Neuronal stem cell (in vitro differentiated cells): ENCODE measurements around the gene SS18L1.
A peak's percentile ranks its signal among the peaks of the same experiment; 100 is the strongest.

ENCODE experiments used
- DNase-seq: peaks from one replicate; pipeline ENCODE4 v3.0.0-alpha.2; 2013; ENCODE audit warnings: low spot score
- H2AFZ ChIP-seq: one replicate; pipeline ENCODE4 v1.6.1; 2013; ENCODE audit warnings: mild to moderate bottlenecking, low read length, inconsistent platforms
- H2AK5ac ChIP-seq: 2 replicates; pipeline ENCODE4 v1.6.1; 2013; ENCODE audit warnings: low read depth, mild to moderate bottlenecking, inconsistent platforms, low read length, moderate library complexity, mixed read lengths
- H2BK120ac ChIP-seq: 2 replicates; pipeline ENCODE4 v1.6.1; 2013; ENCODE audit warnings: low read depth, mild to moderate bottlenecking, inconsistent platforms, low read length, moderate library complexity, mixed read lengths
- H2BK12ac ChIP-seq: one replicate; pipeline ENCODE4 v1.6.1; 2013; ENCODE audit warnings: low read length, inconsistent platforms
- H2BK15ac ChIP-seq: 2 replicates; pipeline ENCODE4 v1.6.1; 2013; ENCODE audit warnings: mild to moderate bottlenecking, low read length, inconsistent platforms, mixed read lengths
- H2BK5ac ChIP-seq: one replicate; pipeline ENCODE4 v1.6.1; 2013; ENCODE audit warnings: inconsistent platforms, mild to moderate bottlenecking, low read length, moderate library complexity
- H3K14ac ChIP-seq: one replicate; pipeline ENCODE4 v1.6.1; 2013; ENCODE audit warnings: low read length, inconsistent platforms
- H3K18ac ChIP-seq: 2 replicates; pipeline ENCODE4 v1.6.1; 2013; ENCODE audit warnings: low read length, inconsistent platforms
- H3K23ac ChIP-seq: 2 replicates; pipeline ENCODE4 v1.6.1; 2013; ENCODE audit warnings: low read depth, mild to moderate bottlenecking, mixed read lengths, low read length, inconsistent platforms; ENCODE audit not compliant: poor library complexity
- H3K27ac ChIP-seq: replicated peaks from 3 replicates; pipeline ENCODE4 v1.5.1; 2013; ENCODE audit warnings: low read length, inconsistent platforms
- H3K27me3 ChIP-seq, 3 experiments: 2 replicates each; pipeline ENCODE4 v1.6.1; 2013; ENCODE audit warnings: low read length in 3 of 3, mild to moderate bottlenecking in 2 of 3, inconsistent platforms in 1 of 3, low read depth in 1 of 3, mixed read lengths in 1 of 3, moderate library complexity in 1 of 3; ENCODE audit not compliant: control insufficient read depth in 3 of 3, insufficient read depth in 3 of 3
- H3K36me3 ChIP-seq, 2 donors: replicated peaks in 1 of 2; 2 replicates each; pipeline ENCODE4 v1.6.1; 2013; ENCODE audit warnings: low read length in 2 of 2; ENCODE audit not compliant: control insufficient read depth in 2 of 2, insufficient read depth in 2 of 2
- H3K4ac ChIP-seq: 2 replicates; pipeline ENCODE4 v1.6.1; 2013; ENCODE audit warnings: inconsistent platforms, mild to moderate bottlenecking, low read length, moderate library complexity
- H3K4me1 ChIP-seq, 2 donors: 1 replicate in 1 of 2; 2 replicates in 1 of 2; pipeline ENCODE4 v1.6.1; 2013; ENCODE audit warnings: low read length in 2 of 2, low read depth in 1 of 2; ENCODE audit not compliant: control insufficient read depth in 2 of 2, insufficient read depth in 1 of 2
- H3K4me2 ChIP-seq: one replicate; pipeline ENCODE4 v1.6.1; 2013; ENCODE audit warnings: mild to moderate bottlenecking, low read length, inconsistent platforms; ENCODE audit not compliant: insufficient read depth, poor library complexity, severe bottlenecking
- H3K4me3 ChIP-seq, 2 donors: 2 replicates each; pipeline ENCODE4 v1.5.1; 2013; ENCODE audit warnings: low read length in 2 of 2, mild to moderate bottlenecking in 2 of 2, inconsistent platforms in 1 of 2, moderate library complexity in 1 of 2
- H3K79me1 ChIP-seq: one replicate; pipeline ENCODE4 v1.6.1; 2013; ENCODE audit warnings: low read depth, mild to moderate bottlenecking, inconsistent platforms, low read length, moderate library complexity
- H3K9ac ChIP-seq: one replicate; pipeline ENCODE4 v1.6.1; 2013; ENCODE audit warnings: mild to moderate bottlenecking, low read depth, low read length, inconsistent platforms; ENCODE audit not compliant: poor library complexity
- H3K9me3 ChIP-seq, 2 donors: replicated peaks in 1 of 2; 2 replicates each; pipeline versions ENCODE3 to v1.6.1; 2013; ENCODE audit warnings: low read length in 2 of 2, mild to moderate bottlenecking in 2 of 2, inconsistent platforms in 1 of 2, low read depth in 1 of 2, mixed read lengths in 1 of 2, moderate library complexity in 1 of 2; ENCODE audit not compliant: control insufficient read depth in 2 of 2, insufficient read depth in 1 of 2
- H4K8ac ChIP-seq: one replicate; pipeline ENCODE4 v1.6.1; 2013; ENCODE audit warnings: low read depth, mild to moderate bottlenecking, inconsistent platforms, low read length, moderate library complexity
- H4K91ac ChIP-seq: one replicate; pipeline ENCODE4 v1.6.1; 2013; ENCODE audit warnings: low read length, low read depth, mild to moderate bottlenecking, inconsistent platforms; ENCODE audit not compliant: poor library complexity
- WGBS, 2 donors: extraction: QIAGEN DNeasy Blood & Tissue Kit; methylation state at CpG; one replicate each; pipeline ENCODE4 v1.1.7; 2013; ENCODE audit warnings: missing lambda C conversion rate in 2 of 2, mixed read lengths in 1 of 2; ENCODE audit not compliant: insufficient read length in 2 of 2, insufficient replicate concordance in 1 of 2; ENCODE audit errors: extremely low coverage in 2 of 2; 5-methylcytosine and 5-hydroxymethylcytosine counted together

Gene SS18L1

GRCh38 chr20:62162765-62163484 lies 19.4 kb downstream of the SS18L1 start:
- Histone ChIP-seq H2BK12ac (no peak overlapping the region), H3K4me3 (no peak overlapping the region)

GRCh38 chr20:62163485-62163865 lies 19.9 kb downstream of the SS18L1 start:
- no peak overlapping the region for H3K9ac ChIP-seq
- H2BK120ac ChIP-seq, result no peak overlapping the region
- H4K91ac ChIP-seq, result no peak overlapping the region
- no peaks in the 10 kb centered on the region for H3K9me3 ChIP-seq
- H3K23ac ChIP-seq, result no peak overlapping the region
- H3K4me3 ChIP-seq, result no peak overlapping the region
- no peak overlapping the region for H2BK12ac ChIP-seq
- DNase-seq, result no peak
- WGBS, 2 donors, result no CpG with 5 or more reads among the region's 25 CpGs
- no peak overlapping the region for H2BK15ac ChIP-seq
- peaks cover 13% of the 10 kb centered on the region for H3K79me1 ChIP-seq
- no peak overlapping the region for H3K27ac ChIP-seq
- H2AFZ ChIP-seq, result no peak overlapping the region
- H3K18ac ChIP-seq, result no peak overlapping the region
- no peak overlapping the region for H3K4me2 ChIP-seq
- peak overlapping the region; percentile 39 for H2BK5ac ChIP-seq
- H3K4me1 ChIP-seq, result no peaks in the 10 kb centered on the region
- no peak overlapping the region for H3K14ac ChIP-seq
- no peaks in the 10 kb centered on the region for H3K27me3 ChIP-seq
- H3K36me3 ChIP-seq, result peaks cover 57 to 87% of the 10 kb centered on the region in 2 donors
- no peak overlapping the region for H4K8ac ChIP-seq
- no peak overlapping the region for H2AK5ac ChIP-seq
- no peak overlapping the region for H3K4ac ChIP-seq

More at GRCh38 chr20:62162765-62163484, 19.4 kb downstream of the SS18L1 start:
- H3K27me3 ChIP-seq, result no peaks in the 10 kb centered on the region
- no peak overlapping the region for H3K14ac ChIP-seq
- H3K9me3 ChIP-seq, result no peaks in the 10 kb centered on the region
- H3K4me2 ChIP-seq, result no peak overlapping the region
- H2BK15ac ChIP-seq, result no peak overlapping the region
- H4K8ac ChIP-seq, result no peak overlapping the region
- peak overlapping the region; percentile 39 for H2BK5ac ChIP-seq
- H3K27ac ChIP-seq, result no peak overlapping the region
- no peak for DNase-seq
- H3K9ac ChIP-seq, result peak overlapping the region; percentile 60
- no peak overlapping the region for H3K4ac ChIP-seq
- H3K23ac ChIP-seq, result no peak overlapping the region
- no CpG with 5 or more reads among the region's 38 CpGs for WGBS, 2 donors
- no peak overlapping the region for H2AK5ac ChIP-seq
- H4K91ac ChIP-seq, result no peak overlapping the region
- no peaks in the 10 kb centered on the region for H3K4me1 ChIP-seq
- no peak overlapping the region for H3K18ac ChIP-seq
- peaks cover 15% of the 10 kb centered on the region for H3K79me1 ChIP-seq
- no peak overlapping the region for H2BK120ac ChIP-seq
- peaks cover 52 to 87% of the 10 kb centered on the region in 2 donors for H3K36me3 ChIP-seq
- H2AFZ ChIP-seq, result no peak overlapping the region

GRCh38 chr20:62163986-62164762 lies 20.6 kb downstream of the SS18L1 start:
- H3K14ac ChIP-seq, result no peak overlapping the region
- no peak overlapping the region for H2AFZ ChIP-seq
- no peaks in the 10 kb centered on the region for H3K4me1 ChIP-seq
- peaks cover 15% of the 10 kb centered on the region for H3K79me1 ChIP-seq
- no peak overlapping the region for H2AK5ac ChIP-seq
- no peak overlapping the region for H4K8ac ChIP-seq
- peak overlapping the region; percentile 24 for H2BK5ac ChIP-seq
- H2BK12ac ChIP-seq, result no peak overlapping the region
- no peak overlapping the region for H3K4ac ChIP-seq
- H2BK15ac ChIP-seq, result no peak overlapping the region
- no peaks in the 10 kb centered on the region for H3K9me3 ChIP-seq
- DNase-seq, result no peak
- H3K9ac ChIP-seq, result peak overlapping the region; percentile 77
- no CpG with 5 or more reads among the region's 29 CpGs for WGBS, 2 donors
- no peak overlapping the region for H3K4me2 ChIP-seq
- no peak overlapping the region for H3K4me3 ChIP-seq
- H3K18ac ChIP-seq, result no peak overlapping the region
- H3K23ac ChIP-seq, result peak overlapping the region; percentile 73
- H3K27me3 ChIP-seq, result no peaks in the 10 kb centered on the region
- H3K36me3 ChIP-seq, result peaks cover 62 to 89% of the 10 kb centered on the region in 2 donors
- no peak overlapping the region for H4K91ac ChIP-seq
- no peak overlapping the region for H2BK120ac ChIP-seq
- no peak overlapping the region for H3K27ac ChIP-seq
